Activated CD8-positive, alpha-beta T cell treated with anti-CD3 and anti-CD28 coated beads for 36 hours (primary cell): Measurements from ENCODE around the gene ZNF724. TPM values are rescaled to one million over a fixed set of nuclear protein-coding genes. Genes with fewer than 3 reads are reported as not detected.
"Not testable (repeated sequence)": the region's sequence is repeated elsewhere in the genome, so short reads cannot be mapped to it uniquely, and the experiment has no call there.

Experiments
- ATAC-seq: fragments of 200-7000 bp; cut with Tn5 transposase; one replicate; pipeline ENCODE4 v1.10.0; 2021; ENCODE audit warnings: mild to moderate bottlenecking, moderate library complexity
- CTCF ChIA-PET: fragments of 350-600 bp; sonication (Branson Sonifier 250); formaldehyde crosslinking; loops from one replicate; lab custom pipeline; 2021; ENCODE audit warnings: antibody characterized with exemption; lab: Charles Lee
- POLR2A ChIA-PET: fragments of 350-600 bp; sonication (Branson Sonifier 250); formaldehyde crosslinking; loops from one replicate; lab custom pipeline; 2021; ENCODE audit warnings: antibody characterized with exemption; lab: Charles Lee
- DNase-seq: peaks from one replicate; pipeline ENCODE4 v3.0.0-alpha.2; 2020
- H3K27ac Mint-ChIP-seq: one replicate; pipeline ENCODE4 v1.8.0; 2021; ENCODE audit warnings: mild to moderate bottlenecking, mixed read lengths
- H3K27me3 Mint-ChIP-seq: one replicate; pipeline ENCODE4 v1.8.0; 2021; ENCODE audit warnings: mixed read lengths
- H3K36me3 Mint-ChIP-seq: one replicate; pipeline ENCODE4 v1.8.0; 2021; ENCODE audit warnings: low read depth, mixed read lengths
- H3K4me1 Mint-ChIP-seq: one replicate; pipeline ENCODE4 v1.8.0; 2021; ENCODE audit warnings: low read depth, mixed read lengths
- H3K4me3 Mint-ChIP-seq: one replicate; pipeline ENCODE4 v1.8.0; 2021; ENCODE audit warnings: mild to moderate bottlenecking, moderate library complexity, mixed read lengths
- H3K9me3 Mint-ChIP-seq: one replicate; pipeline ENCODE4 v1.8.0; 2021; ENCODE audit warnings: mixed read lengths
- intact Hi-C: fragments of 100-400 bp; cut with micrococcal nuclease; formaldehyde crosslinking; loops from one replicate; pipeline ENCODE4 v1.10.0; 2022
- total RNA-seq, 2 experiments: library from RNA; stranded (reverse); gene quantifications; one replicate each; pipeline ENCODE4 v1.2.3, GENCODE V29; 2021
- TF ChIP-seq, protein P1 (sequence below): fragments of 200-600 bp; IDR thresholded peaks from one replicate; pipeline ENCODE4 v1.8.0; 2022; ENCODE audit warnings: antibody characterized with exemption, mild to moderate bottlenecking

ZNF724 gene
- total RNA-seq, 2 experiments from 2014 or later, result 15.6 to 15.7 TPM

DNA sequence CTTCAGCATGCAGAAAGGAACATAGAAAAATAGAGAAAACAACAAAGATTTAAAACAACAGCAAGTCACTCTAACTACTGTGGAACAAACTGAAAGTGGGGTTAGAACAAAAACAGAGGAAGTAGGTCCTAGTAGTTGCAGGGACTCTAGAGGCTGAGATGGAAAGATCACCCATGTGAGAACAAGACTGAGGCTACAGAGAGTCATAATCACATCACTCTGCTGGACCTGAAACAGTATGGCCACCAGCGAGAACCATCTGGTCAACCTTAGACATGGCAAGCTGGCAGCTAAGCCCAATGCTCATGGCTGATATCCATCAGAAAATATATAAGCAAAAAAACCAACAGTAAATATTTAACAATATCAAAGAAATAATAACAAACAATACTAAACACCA is 35.8 kb upstream of the ZNF724 start:
- Mint-ChIP-seq H3K27me3 (no peaks in the 10 kb centered on the region), H3K9me3 (peaks cover 9% of the 10 kb centered on the region), H3K4me1 (peaks cover 8% of the 10 kb centered on the region), H3K27ac (no peak overlapping the region), H3K36me3 (no peaks in the 10 kb centered on the region), H3K4me3 (no peak overlapping the region)
- POLR2A ChIA-PET, result no interaction called here
- TF ChIP-seq, protein P1, sequence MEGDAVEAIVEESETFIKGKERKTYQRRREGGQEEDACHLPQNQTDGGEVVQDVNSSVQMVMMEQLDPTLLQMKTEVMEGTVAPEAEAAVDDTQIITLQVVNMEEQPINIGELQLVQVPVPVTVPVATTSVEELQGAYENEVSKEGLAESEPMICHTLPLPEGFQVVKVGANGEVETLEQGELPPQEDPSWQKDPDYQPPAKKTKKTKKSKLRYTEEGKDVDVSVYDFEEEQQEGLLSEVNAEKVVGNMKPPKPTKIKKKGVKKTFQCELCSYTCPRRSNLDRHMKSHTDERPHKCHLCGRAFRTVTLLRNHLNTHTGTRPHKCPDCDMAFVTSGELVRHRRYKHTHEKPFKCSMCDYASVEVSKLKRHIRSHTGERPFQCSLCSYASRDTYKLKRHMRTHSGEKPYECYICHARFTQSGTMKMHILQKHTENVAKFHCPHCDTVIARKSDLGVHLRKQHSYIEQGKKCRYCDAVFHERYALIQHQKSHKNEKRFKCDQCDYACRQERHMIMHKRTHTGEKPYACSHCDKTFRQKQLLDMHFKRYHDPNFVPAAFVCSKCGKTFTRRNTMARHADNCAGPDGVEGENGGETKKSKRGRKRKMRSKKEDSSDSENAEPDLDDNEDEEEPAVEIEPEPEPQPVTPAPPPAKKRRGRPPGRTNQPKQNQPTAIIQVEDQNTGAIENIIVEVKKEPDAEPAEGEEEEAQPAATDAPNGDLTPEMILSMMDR, result no peak
- ATAC-seq (no peak), DNase-seq (no peak)
- intact Hi-C loops, result no loop called here
- CTCF ChIA-PET, result interaction anchor here (1.4 kb wide), 1 partner anchor 13 kb away, joined by 3 read pairs; no protein-coding TSS in a partner anchor

GRCh38 chr19:23285326-23285725 is 35.1 kb upstream of the ZNF724 start:
- H3K27me3 Mint-ChIP-seq, H3K9me3 Mint-ChIP-seq, H3K4me3 Mint-ChIP-seq, H3K36me3 Mint-ChIP-seq, H3K4me1 Mint-ChIP-seq, ATAC-seq, POLR2A ChIA-PET, DNase-seq, intact Hi-C loops, CTCF ChIA-PET, H3K27ac Mint-ChIP-seq: not testable (repeated sequence)

DNA sequence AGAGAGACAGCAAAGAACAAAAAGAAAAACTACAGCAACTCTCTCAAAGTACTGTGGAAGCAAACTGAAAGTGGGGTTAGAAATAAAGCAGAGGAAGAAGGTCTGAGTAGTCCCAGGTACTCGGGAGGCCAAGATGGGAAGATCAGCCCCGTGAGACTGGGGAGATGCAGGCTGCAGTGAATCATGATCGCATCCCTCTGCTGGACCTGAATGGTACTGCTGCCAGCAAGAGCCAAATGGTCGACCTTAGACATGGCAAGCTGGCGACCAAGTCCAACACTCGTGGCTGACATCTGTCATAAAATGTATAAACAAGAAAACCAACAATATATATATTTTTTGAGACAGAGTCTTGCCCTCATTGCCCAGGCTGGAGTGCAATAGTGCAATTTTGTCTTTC is 33.7 kb upstream of the ZNF724 start:
- DNase-seq (peak; percentile 76), ATAC-seq (peak; percentile 93)
- Mint-ChIP-seq H3K4me1 (peaks cover 8% of the 10 kb centered on the region), H3K27ac (no peak overlapping the region), H3K9me3 (peaks cover 9% of the 10 kb centered on the region), H3K4me3 (no peak overlapping the region), H3K27me3 (no peaks in the 10 kb centered on the region), H3K36me3 (no peaks in the 10 kb centered on the region)
- intact Hi-C loops, result no loop called here
- CTCF ChIA-PET, result interaction anchor here (1.0 to 1.5 kb wide), 3 partner anchors 9 to 20 kb away, joined by 3 to 9 read pairs (median 4); no protein-coding TSS in a partner anchor
- TF ChIP-seq, protein P1, result peak; percentile 70
- POLR2A ChIA-PET, result interaction anchor here (0.6 kb wide), 1 partner anchor 40 kb away, joined by 4 read pairs; no protein-coding TSS in a partner anchor

DNA sequence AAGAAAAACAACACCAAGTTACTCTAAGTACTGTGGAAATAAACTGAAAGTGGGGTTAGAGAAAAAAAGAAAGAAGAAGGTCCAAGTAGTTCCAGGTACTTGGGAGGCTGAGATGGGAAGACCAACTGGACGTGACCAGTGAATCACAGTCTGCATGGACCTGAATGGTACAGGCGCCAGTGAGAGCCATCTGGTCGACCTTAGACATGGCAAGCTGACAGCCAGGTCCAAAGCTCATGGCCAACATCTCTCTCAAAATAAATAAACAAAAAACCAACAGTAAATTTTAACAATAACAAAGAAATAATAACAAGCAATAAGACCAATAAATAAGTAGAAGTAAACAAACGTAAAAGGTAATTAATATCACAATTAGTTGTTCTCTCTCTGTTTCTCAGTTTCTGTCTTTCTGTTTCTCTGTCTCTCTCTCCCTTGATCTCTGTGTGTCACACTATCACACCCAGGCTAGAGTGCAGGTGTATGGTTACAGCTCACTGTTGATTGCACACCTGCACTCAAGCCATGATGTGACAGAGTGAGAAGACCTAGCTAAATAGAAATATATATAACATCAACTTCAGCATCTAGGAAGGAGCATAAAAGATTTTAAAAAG is 31.6 kb upstream of the ZNF724 start:
- no peak overlapping the region for H3K27ac Mint-ChIP-seq
- no peak for DNase-seq
- no peaks in the 10 kb centered on the region for H3K36me3 Mint-ChIP-seq
- peaks cover 5% of the 10 kb centered on the region for H3K9me3 Mint-ChIP-seq
- TF ChIP-seq, protein P1, result no peak
- peaks cover 8% of the 10 kb centered on the region for H3K4me1 Mint-ChIP-seq
- POLR2A ChIA-PET, result no interaction called here
- no peak for ATAC-seq
- H3K4me3 Mint-ChIP-seq, result no peak overlapping the region
- H3K27me3 Mint-ChIP-seq, result no peaks in the 10 kb centered on the region
- intact Hi-C loops, result no loop called here
- CTCF ChIA-PET, result no interaction called here

GRCh38 chr19:23278118-23278517 is 27.9 kb upstream of the ZNF724 start:
- H3K27me3 Mint-ChIP-seq, H3K27ac Mint-ChIP-seq, DNase-seq, intact Hi-C loops, CTCF ChIA-PET, ATAC-seq, H3K36me3 Mint-ChIP-seq, H3K4me3 Mint-ChIP-seq, H3K4me1 Mint-ChIP-seq, H3K9me3 Mint-ChIP-seq: not testable (repeated sequence)
- POLR2A ChIA-PET, result interaction anchor here (0.6 kb wide), 1 partner anchor 52 kb away, joined by 3 read pairs; no protein-coding TSS in a partner anchor
